Measurements from ENCODE around the gene CORO2B. TPM values are rescaled to one million over a fixed set of nuclear protein-coding genes. Genes with fewer than 3 reads are reported as not detected.
"Not testable (repeated sequence)": the region's sequence is repeated elsewhere in the genome, so short reads cannot be mapped to it uniquely, and the experiment has no call there.

The CORO2B gene
- total and polyA plus RNA-seq, 9 donors, result 7.5 to 61.0 (median 18.0) TPM

GRCh38 chr15:68751622-68752021 is 172.8 kb downstream of the CORO2B start:
- Histone ChIP-seq H3K9me3 (no peaks in the 10 kb centered on the region), H3K27me3 (no peaks in the 10 kb centered on the region), H3K36me3 (no peaks in the 10 kb centered on the region), H3K4me3 (no peak overlapping the region), H3K4me1 (ENCODE audit: insufficient read depth) (no peaks in the 10 kb centered on the region), H3K27ac (no peak overlapping the region)
- DNase-seq, result no peak
- intact Hi-C loops (cut with DNase I), result no loop called here
- TF ChIP-seq, protein P1, sequence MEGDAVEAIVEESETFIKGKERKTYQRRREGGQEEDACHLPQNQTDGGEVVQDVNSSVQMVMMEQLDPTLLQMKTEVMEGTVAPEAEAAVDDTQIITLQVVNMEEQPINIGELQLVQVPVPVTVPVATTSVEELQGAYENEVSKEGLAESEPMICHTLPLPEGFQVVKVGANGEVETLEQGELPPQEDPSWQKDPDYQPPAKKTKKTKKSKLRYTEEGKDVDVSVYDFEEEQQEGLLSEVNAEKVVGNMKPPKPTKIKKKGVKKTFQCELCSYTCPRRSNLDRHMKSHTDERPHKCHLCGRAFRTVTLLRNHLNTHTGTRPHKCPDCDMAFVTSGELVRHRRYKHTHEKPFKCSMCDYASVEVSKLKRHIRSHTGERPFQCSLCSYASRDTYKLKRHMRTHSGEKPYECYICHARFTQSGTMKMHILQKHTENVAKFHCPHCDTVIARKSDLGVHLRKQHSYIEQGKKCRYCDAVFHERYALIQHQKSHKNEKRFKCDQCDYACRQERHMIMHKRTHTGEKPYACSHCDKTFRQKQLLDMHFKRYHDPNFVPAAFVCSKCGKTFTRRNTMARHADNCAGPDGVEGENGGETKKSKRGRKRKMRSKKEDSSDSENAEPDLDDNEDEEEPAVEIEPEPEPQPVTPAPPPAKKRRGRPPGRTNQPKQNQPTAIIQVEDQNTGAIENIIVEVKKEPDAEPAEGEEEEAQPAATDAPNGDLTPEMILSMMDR (IDR thresholded peaks at IDR 0.05), result no peak
- TF ChIP-seq EP300 (IDR thresholded peaks at IDR 0.05), result no peak
- TF ChIP-seq POLR2A (IDR thresholded peaks at IDR 0.05), result no peak

GRCh38 chr15:68755731-68756130 is 176.9 kb downstream of the CORO2B start:
- no peak for TF ChIP-seq EP300 (IDR thresholded peaks at IDR 0.05)
- TF ChIP-seq POLR2A (IDR thresholded peaks at IDR 0.05), result no peak
- TF ChIP-seq, protein P1 (IDR thresholded peaks at IDR 0.05), result no peak
- no peak for DNase-seq
- no peaks in the 10 kb centered on the region for H3K36me3 ChIP-seq
- WGBS, 3 donors, result 1 to 6% (median 3%) methylated on average over 2 of the region's 2 CpGs
- H3K9me3 ChIP-seq, result no peaks in the 10 kb centered on the region
- no peaks in the 10 kb centered on the region for H3K27me3 ChIP-seq
- H3K27ac ChIP-seq, result no peak overlapping the region
- H3K4me1 ChIP-seq (ENCODE audit: insufficient read depth), result no peaks in the 10 kb centered on the region
- no peak overlapping the region for H3K4me3 ChIP-seq
- intact Hi-C loops (cut with DNase I), result no loop called here

- H3K36me3 ChIP-seq, result not testable (repeated sequence)
- 94 to 100% (median 97%) methylated on average over 1 of the region's 1 CpG for WGBS, 3 donors
Observed at GRCh38 chr15:68759982-68760579, 181.3 kb downstream of the CORO2B start.

GRCh38 chr15:68763063-68763462 is 184.3 kb downstream of the CORO2B start:
- Histone ChIP-seq H3K27ac (no peak overlapping the region), H3K4me3 (no peak overlapping the region), H3K27me3 (no peaks in the 10 kb centered on the region), H3K9me3 (no peaks in the 10 kb centered on the region), H3K36me3 (no peaks in the 10 kb centered on the region), H3K4me1 (ENCODE audit: insufficient read depth) (no peaks in the 10 kb centered on the region)
- intact Hi-C loops (cut with DNase I), result no loop called here
- TF ChIP-seq POLR2A (IDR thresholded peaks at IDR 0.05), result no peak
- TF ChIP-seq, protein P1 (IDR thresholded peaks at IDR 0.05), result no peak
- no peak for TF ChIP-seq EP300 (IDR thresholded peaks at IDR 0.05)
- DNase-seq, result no peak
- WGBS, 3 donors, result 87 to 92% (median 89%) methylated on average over 4 of the region's 4 CpGs

More at GRCh38 chr15:68759982-68760579, 181.3 kb downstream of the CORO2B start:
- intact Hi-C loops (cut with DNase I); H3K4me1 ChIP-seq (ENCODE audit: insufficient read depth); H3K27me3 ChIP-seq; H3K4me3 ChIP-seq; H3K9me3 ChIP-seq; H3K27ac ChIP-seq; DNase-seq: not testable (repeated sequence)

DNA sequence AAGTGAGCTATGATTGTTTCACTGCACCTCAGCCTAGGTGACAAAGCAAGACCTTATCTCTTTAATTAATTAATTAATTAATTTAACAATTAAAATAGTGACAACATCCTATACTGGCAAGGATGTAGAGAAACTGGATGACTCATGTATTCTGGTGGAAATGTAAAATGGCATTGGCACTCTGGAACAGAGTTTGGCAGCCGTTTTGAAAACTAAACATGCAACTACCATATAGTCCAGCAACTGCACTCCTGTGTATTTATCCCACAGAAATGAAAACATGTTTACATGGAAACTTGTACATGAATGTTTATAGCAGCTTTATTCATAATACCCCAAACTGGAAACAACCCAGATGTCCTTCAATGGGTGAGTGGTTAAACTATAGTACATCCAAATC is 185.3 kb downstream of the CORO2B start:
- Histone ChIP-seq H3K9me3 (no peaks in the 10 kb centered on the region), H3K36me3 (no peaks in the 10 kb centered on the region), H3K4me1 (ENCODE audit: insufficient read depth) (no peaks in the 10 kb centered on the region), H3K4me3 (no peak overlapping the region), H3K27me3 (no peaks in the 10 kb centered on the region), H3K27ac (no peak overlapping the region)
- DNase-seq, result no peak
- TF ChIP-seq POLR2A (IDR thresholded peaks at IDR 0.05), result no peak
- TF ChIP-seq, protein P1 (IDR thresholded peaks at IDR 0.05), result no peak
- TF ChIP-seq EP300 (IDR thresholded peaks at IDR 0.05), result no peak
- 61 to 81% (median 63%) methylated on average over 1 of the region's 1 CpG for WGBS, 3 donors
- intact Hi-C loops (cut with DNase I), result no loop called here

Measured in ovary (tissue), 9 donors.